ENCODE measurements around the gene WDR36. TPM values are rescaled to one million over a fixed set of nuclear protein-coding genes. Genes with fewer than 3 reads are reported as not detected.

Gene WDR36
- total RNA-seq, 6 donors from 2014 or later = 5.8 to 29.8 (median 21.1) TPM

- Histone ChIP-seq H3K27ac (no peak overlapping the region), H3K4me1 (no peaks in the 10 kb centered on the region), H3K27me3 (no peaks in the 10 kb centered on the region), H3K4me3 (no peak overlapping the region), H3K36me3 (no peaks in the 10 kb centered on the region), H3K9me3 (no peaks in the 10 kb centered on the region)
- ATAC-seq (ENCODE audit: low FRiP score in 2 of 2) (no peak), DNase-seq (no peak)
- WGBS, 2 donors = 45 to 48% methylated on average over 7 of the region's 7 CpGs
- TF ChIP-seq CTCF (IDR thresholded peaks at IDR 0.05) (no peak), EP300 (IDR thresholded peaks at IDR 0.05) (no peak), POLR2AphosphoS5 (IDR thresholded peaks at IDR 0.05) (no peak), POLR2A (IDR thresholded peaks at IDR 0.05) (no peak)
Measured at GRCh38 chr5:111083323-111083722, 8.8 kb upstream of the WDR36 start.

DNA sequence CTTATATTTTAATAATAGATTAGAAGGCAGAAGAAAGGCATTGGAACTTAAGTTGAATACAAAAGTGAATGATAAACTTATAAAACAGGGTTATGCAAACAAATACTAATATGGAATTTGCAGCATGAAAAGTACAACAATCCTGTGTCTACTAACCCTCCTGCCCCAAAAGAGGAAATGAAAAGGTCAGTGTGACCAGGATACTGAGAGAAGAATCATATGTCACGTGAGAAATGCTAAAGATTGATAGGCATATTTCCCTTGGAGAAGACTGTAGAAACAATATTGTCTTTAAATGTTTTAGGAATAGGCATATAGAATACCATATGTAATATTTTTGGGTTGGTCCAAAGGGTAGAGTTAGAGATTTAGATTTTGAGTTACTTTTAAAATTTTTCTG, 3.8 kb downstream of the WDR36 start:
- no peak for TF ChIP-seq POLR2A (IDR thresholded peaks at IDR 0.05)
- no peak for TF ChIP-seq POLR2AphosphoS5 (IDR thresholded peaks at IDR 0.05)
- no peak for TF ChIP-seq EP300 (IDR thresholded peaks at IDR 0.05)
- TF ChIP-seq CTCF (IDR thresholded peaks at IDR 0.05) = no peak
- H3K9me3 ChIP-seq = no peaks in the 10 kb centered on the region
- peaks cover 15 to 25% (median 24%) of the 10 kb centered on the region in 4 donors for H3K4me1 ChIP-seq
- WGBS, 2 donors = 80 to 84% methylated on average over 1 of the region's 1 CpG
- DNase-seq = no peak
- no peak overlapping the region for H3K27ac ChIP-seq
- H3K4me3 ChIP-seq = no peak overlapping the region
- H3K36me3 ChIP-seq = peaks cover 0 to 60% (median 15%) of the 10 kb centered on the region in 4 donors
- no peak for ATAC-seq (ENCODE audit: low FRiP score in 2 of 2)
- no peaks in the 10 kb centered on the region for H3K27me3 ChIP-seq

GRCh38 chr5:111099058-111099778, 7.1 kb downstream of the WDR36 start:
- Histone ChIP-seq H3K27me3 (no peaks in the 10 kb centered on the region), H3K36me3 (peaks cover 6 to 90% (median 28%) of the 10 kb centered on the region in 4 donors), H3K4me3 (no peak overlapping the region), H3K9me3 (no peaks in the 10 kb centered on the region), H3K27ac (no peak overlapping the region), H3K4me1 (peaks cover 2 to 7% (median 4%) of the 10 kb centered on the region in 4 donors)
- no peak for TF ChIP-seq EP300 (IDR thresholded peaks at IDR 0.05)
- TF ChIP-seq POLR2A (IDR thresholded peaks at IDR 0.05) = no peak
- TF ChIP-seq POLR2AphosphoS5 (IDR thresholded peaks at IDR 0.05) = no peak
- no peak for TF ChIP-seq CTCF (IDR thresholded peaks at IDR 0.05)
- 0 to 61% methylated on average over 1 of the region's 1 CpG for WGBS, 2 donors
- no peak for ATAC-seq (ENCODE audit: low FRiP score in 2 of 2)
- DNase-seq = no peak

DNA sequence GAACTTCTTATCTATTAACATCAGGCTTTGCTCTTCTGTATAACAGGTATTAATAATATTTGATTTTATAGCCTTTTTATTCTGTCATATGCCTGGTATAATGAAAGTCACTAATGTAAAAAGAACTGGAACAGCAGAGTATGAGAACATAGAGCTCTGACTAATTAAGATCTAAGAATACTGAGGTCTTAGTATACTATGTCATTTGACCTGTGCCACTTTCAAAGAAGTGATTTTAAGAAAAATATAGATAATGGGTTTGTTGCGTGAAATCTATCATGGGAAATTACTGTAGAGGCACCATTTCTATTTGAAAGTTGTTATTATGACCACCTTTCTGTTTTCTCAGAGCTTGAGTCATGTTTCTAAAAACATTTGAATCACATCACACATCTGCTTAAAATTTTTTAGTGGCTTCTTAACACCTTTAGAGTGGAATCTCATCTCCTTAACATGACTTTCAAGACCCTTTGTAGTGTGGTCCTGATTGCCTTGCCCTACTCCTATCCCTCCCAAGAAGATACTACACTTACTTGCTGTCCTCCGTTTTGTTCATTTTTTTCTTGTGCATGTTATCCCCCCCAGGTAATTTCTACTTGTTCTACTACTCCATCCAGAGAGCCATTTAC, 14.3 kb downstream of the WDR36 start:
- peaks cover 32 to 98% (median 44%) of the 10 kb centered on the region in 4 donors for H3K36me3 ChIP-seq

More for the DNA sequence above, 14.3 kb downstream of the WDR36 start:
- 93 to 94% methylated on average over 2 of the region's 2 CpGs for WGBS, 2 donors
- DNase-seq (no peak), ATAC-seq (ENCODE audit: low FRiP score in 2 of 2) (no peak)
- Histone ChIP-seq H3K27me3 (no peaks in the 10 kb centered on the region), H3K4me1 (no peaks in the 10 kb centered on the region), H3K4me3 (no peak overlapping the region), H3K27ac (no peak overlapping the region), H3K9me3 (no peaks in the 10 kb centered on the region)
- TF ChIP-seq POLR2AphosphoS5 (IDR thresholded peaks at IDR 0.05) (no peak), POLR2A (IDR thresholded peaks at IDR 0.05) (no peak), EP300 (IDR thresholded peaks at IDR 0.05) (no peak), CTCF (IDR thresholded peaks at IDR 0.05) (no peak)

All from upper lobe of left lung (tissue), 6 donors.